Naive thymus-derived CD8-positive, alpha-beta T cell (primary cell): ENCODE data around the gene STMN3. TPM values are rescaled to one million over a fixed set of nuclear protein-coding genes. Genes with fewer than 3 reads are reported as not detected.
"Not testable (repeated sequence)": the region's sequence is repeated elsewhere in the genome, so short reads cannot be mapped to it uniquely, and the experiment has no call there.

Source experiments
- ATAC-seq, 2 donors: fragments of 150-1000 bp; cut with Tn5 transposase in 1 of 2; sonication (Bioruptor Pico), chemical (Tn5 transposase) in 1 of 2; 1 replicate in 1 of 2; 2 replicates in 1 of 2; pipeline ENCODE4 v1.10.0; 2021; ENCODE audit warnings: mild to moderate bottlenecking in 2 of 2, moderate library complexity in 2 of 2
- POLR2A ChIA-PET: fragments of 350-600 bp; sonication (Branson Sonifier 250); formaldehyde crosslinking; loops from one replicate; lab custom pipeline; 2021; ENCODE audit warnings: antibody characterized with exemption; lab: Charles Lee
- DNase-seq, 10 donors: peaks; one replicate each; pipeline versions ENCODE4 v3.0.0 to v3.0.0-alpha.2; 2020 to 2022
- H3K27ac Mint-ChIP-seq, 10 donors: one replicate each; pipeline ENCODE4 v1.8.0; 2020 to 2022; ENCODE audit warnings: mild to moderate bottlenecking in 10 of 10, mixed read lengths in 10 of 10, moderate library complexity in 4 of 10, inconsistent platforms in 1 of 10
- H3K27me3 Mint-ChIP-seq, 5 donors: one replicate each; pipeline ENCODE4 v1.8.0; 2021 to 2022; ENCODE audit warnings: mixed read lengths in 5 of 5
- H3K36me3 Mint-ChIP-seq, 3 donors: one replicate each; pipeline ENCODE4 v1.8.0; 2020 to 2022; ENCODE audit warnings: mixed read lengths in 3 of 3, mild to moderate bottlenecking in 2 of 3, inconsistent platforms in 1 of 3
- H3K4me1 Mint-ChIP-seq, 4 donors: one replicate each; pipeline ENCODE4 v1.8.0; 2021 to 2022; ENCODE audit warnings: mixed read lengths in 4 of 4
- H3K4me3 Mint-ChIP-seq, 10 donors: one replicate each; pipeline ENCODE4 v1.8.0; 2020 to 2022; ENCODE audit warnings: mild to moderate bottlenecking in 10 of 10, mixed read lengths in 10 of 10, moderate library complexity in 6 of 10, inconsistent platforms in 1 of 10
- H3K9me3 Mint-ChIP-seq, 9 donors: one replicate each; pipeline ENCODE4 v1.8.0; 2020 to 2022; ENCODE audit warnings: mixed read lengths in 9 of 9, mild to moderate bottlenecking in 3 of 9, inconsistent platforms in 1 of 9, moderate library complexity in 1 of 9
- polyA plus RNA-seq, 3 donors: library from polyadenylated mRNA; unstranded; fragments of 300-500 nt; fragmentation: Illumina TruSeq; gene quantifications; one replicate each; pipeline ENCODE4 v1.2.3, GENCODE V29; 2021
- total RNA-seq, 8 experiments: library from RNA in 2 of 8; stranded (reverse) in 2 of 8; gene quantifications; one replicate each; pipeline ENCODE4 v1.2.3 and lab custom pipeline; 2021 to 2026

The STMN3 gene
- total and polyA plus RNA-seq, 5 experiments from 2014 or later: 21.6 to 102 (median 35.4) TPM

DNA sequence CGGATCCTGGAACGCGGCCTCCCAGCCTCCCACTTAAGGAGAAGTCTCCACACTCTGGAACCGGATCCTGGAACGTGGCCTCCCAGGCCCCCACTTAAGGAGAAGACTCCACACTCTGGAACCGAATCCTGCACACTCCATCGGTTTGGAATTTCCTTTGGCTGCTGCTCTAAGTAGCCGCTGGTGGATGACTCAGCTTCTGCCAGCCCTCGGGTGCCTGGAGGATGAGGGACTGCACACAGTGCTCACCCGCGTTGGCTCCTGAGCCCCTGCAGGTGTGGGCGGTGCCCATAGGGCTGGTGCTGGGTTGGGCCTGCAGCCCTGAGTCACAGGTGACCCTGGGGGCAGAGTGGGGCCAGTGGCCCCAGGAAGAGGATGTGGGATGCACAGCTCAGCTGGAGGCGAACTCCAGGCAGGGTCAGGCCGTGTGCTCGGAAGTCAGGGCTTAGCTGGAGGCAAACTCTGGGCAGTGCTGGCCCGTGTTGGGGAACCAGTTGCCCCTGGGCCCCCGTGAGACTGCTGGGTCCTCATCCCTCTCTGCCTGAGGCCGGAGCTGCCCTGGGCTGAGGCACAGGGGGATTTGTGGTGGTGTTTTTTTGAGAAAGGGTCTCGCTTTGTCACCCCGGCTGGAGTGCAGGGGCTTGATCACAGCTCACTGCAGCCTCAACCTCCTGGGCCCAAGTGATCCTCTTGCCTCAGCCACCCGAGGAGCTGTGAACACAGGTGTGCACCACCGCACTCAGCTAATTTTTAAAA lies 29.3 kb upstream of the STMN3 start:
- Mint-ChIP-seq H3K27ac (no peak overlapping the region), H3K4me3 (no peak overlapping the region), H3K36me3 (peaks cover 0 to 3% (median 0%) of the 10 kb centered on the region in 3 donors), H3K4me1 (peaks cover 0 to 8% (median 6%) of the 10 kb centered on the region in 4 donors), H3K27me3 (peaks cover 0 to 1% (median 0%) of the 10 kb centered on the region in 5 donors), H3K9me3 (no peaks in the 10 kb centered on the region)
- ATAC-seq: no peak
- DNase-seq: no peak
- POLR2A ChIA-PET: no interaction called here

DNA sequence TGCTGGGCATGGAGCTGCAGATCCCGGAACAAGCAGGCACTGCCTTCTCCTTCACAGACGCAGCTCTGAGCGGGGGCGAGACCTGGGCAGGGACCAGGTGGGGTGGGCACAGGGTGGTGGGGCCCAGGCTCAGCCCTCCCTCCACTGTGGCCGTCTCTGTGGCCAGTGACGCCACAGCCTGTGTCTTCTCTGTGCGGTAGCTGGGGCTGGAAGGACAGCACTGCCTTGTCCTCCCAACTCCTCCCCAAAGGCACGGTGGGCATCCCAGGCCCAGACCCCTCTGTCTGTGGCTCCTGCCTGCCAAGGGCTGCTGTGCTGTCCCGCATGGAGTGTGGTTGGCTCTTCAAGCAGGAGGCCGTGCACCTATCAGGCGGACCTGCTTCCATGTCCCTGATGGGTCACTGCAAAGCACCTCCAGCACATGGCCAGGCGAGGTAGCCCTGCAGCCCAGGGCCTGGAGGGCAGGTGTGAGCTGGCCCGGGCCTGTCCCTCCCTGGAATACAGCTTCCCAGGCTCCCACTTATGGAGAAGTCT lies 28.5 kb upstream of the STMN3 start:
- peaks cover 0 to 4% (median 0%) of the 10 kb centered on the region in 3 donors for H3K36me3 Mint-ChIP-seq
- POLR2A ChIA-PET: interaction anchor here (0.6 kb wide), 1 partner anchor 9 kb away, joined by 11 read pairs; no protein-coding TSS in a partner anchor
- no peak overlapping the region for H3K27ac Mint-ChIP-seq

DNA sequence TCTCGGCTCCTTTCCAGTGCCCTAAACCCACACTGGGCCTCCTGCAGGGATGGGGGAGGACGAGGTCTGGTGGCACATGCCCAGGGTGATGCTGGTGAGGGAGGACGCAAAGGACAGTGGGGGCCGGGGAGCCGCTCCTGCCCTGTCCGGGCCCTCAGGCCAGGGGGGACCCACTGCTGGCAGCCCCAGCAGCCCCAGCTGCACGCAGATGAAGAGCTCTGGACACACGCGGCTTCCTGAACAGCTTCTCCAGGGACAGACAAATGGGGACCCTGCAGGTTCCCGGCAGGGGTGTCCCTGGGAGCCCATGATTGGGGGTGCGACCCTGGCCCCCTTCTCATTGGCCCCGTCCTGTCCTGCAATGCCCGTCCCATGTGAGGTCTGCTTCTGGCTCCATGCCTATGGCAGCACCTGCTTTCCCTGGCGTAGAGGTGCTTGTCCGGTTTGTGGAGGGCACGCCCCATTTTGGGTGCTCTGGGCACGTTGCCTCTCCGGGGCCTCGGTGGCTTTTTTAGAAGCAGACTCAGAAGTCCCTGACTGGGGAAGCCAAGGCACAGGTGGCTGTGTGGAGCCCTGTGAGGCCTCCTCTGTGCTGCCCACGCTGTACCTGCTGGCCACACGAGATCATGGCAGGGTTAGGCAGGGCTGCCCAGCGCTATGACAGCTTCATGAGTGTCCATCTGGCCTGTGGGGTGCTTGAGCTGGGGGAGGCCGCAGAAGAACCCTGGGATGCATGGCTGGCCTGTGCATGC lies 27.8 kb upstream of the STMN3 start:
- POLR2A ChIA-PET: no interaction called here
- peaks cover 0 to 8% (median 0%) of the 10 kb centered on the region in 3 donors for H3K36me3 Mint-ChIP-seq
- ATAC-seq (no peak), DNase-seq (no peak)
- no peaks in the 10 kb centered on the region for H3K9me3 Mint-ChIP-seq
- peaks cover 0 to 4% (median 2%) of the 10 kb centered on the region in 4 donors for H3K4me1 Mint-ChIP-seq
- peaks cover 0 to 1% (median 0%) of the 10 kb centered on the region in 5 donors for H3K27me3 Mint-ChIP-seq
- no peak overlapping the region for H3K4me3 Mint-ChIP-seq
- no peak overlapping the region for H3K27ac Mint-ChIP-seq

More for the DNA sequence above, 28.5 kb upstream of the STMN3 start:
- ATAC-seq (no peak), DNase-seq (no peak)
- Mint-ChIP-seq H3K4me3 (no peak overlapping the region), H3K4me1 (peaks cover 0 to 4% (median 4%) of the 10 kb centered on the region in 4 donors), H3K9me3 (no peaks in the 10 kb centered on the region), H3K27me3 (peaks cover 0 to 1% (median 0%) of the 10 kb centered on the region in 5 donors)

DNA sequence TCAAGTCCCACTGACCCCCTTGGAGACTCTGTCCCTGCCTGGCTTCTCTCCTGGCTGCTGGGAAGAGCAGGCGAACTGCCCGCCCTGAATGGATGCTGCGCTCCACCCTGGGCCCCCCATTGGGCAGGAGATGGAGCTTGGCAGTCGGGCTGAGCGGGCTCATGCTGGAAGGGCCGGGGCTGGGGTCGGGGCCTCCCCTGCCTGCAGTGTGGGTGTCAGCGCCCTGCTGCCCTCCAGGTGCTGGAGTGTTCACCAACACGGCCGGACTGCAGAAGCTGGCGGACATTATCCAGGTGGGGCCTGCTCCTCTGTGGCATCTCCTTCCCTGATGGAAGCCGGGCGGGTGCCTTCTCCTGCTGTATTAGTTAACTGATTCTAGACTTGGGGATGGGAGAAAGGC lies 27.2 kb upstream of the STMN3 start:
- peaks cover 0 to 4% (median 2%) of the 10 kb centered on the region in 4 donors for H3K4me1 Mint-ChIP-seq

DNA sequence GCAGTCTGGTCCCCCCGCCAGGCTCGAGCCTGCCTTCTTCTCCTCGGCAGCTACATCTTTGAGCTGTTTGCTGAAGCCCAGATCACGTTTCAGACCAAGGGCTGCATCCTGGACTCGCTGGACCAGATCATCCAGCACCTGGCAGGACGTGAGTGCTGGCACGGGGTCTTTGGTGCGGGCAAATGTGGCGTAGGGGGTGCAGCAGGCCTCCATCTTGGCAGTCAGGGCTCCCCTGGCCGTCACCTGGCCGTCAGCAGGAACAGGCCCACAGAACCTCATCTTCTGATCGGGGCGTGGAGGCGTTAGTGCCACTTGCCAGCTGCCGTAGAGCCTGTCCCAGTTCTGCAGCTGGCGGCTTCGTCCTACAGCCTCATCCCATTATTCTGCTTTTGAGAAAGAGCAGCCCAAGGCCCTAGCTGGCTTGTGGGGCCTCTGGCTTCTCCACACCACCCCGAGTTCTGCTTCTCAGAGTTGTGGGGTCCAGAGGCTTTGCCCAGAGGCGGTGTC lies 26.6 kb upstream of the STMN3 start:
- Mint-ChIP-seq H3K27me3 (peaks cover 0 to 1% (median 0%) of the 10 kb centered on the region in 5 donors), H3K4me1 (peaks cover 0 to 4% (median 2%) of the 10 kb centered on the region in 4 donors), H3K9me3 (no peaks in the 10 kb centered on the region), H3K4me3 (no peak overlapping the region), H3K36me3 (peaks cover 0 to 13% (median 0%) of the 10 kb centered on the region in 3 donors), H3K27ac (no peak overlapping the region)
- POLR2A ChIA-PET: no interaction called here
- ATAC-seq (no peak), DNase-seq (no peak)

More for the DNA sequence above, 27.2 kb upstream of the STMN3 start:
- Mint-ChIP-seq H3K27me3 (peaks cover 0 to 1% (median 0%) of the 10 kb centered on the region in 5 donors), H3K4me3 (no peak overlapping the region), H3K36me3 (peaks cover 0 to 13% (median 0%) of the 10 kb centered on the region in 3 donors), H3K27ac (peak overlapping the region in 1 of 10 donors; percentile 49), H3K9me3 (no peaks in the 10 kb centered on the region)
- ATAC-seq (no peak), DNase-seq (no peak)
- POLR2A ChIA-PET: no interaction called here

DNA sequence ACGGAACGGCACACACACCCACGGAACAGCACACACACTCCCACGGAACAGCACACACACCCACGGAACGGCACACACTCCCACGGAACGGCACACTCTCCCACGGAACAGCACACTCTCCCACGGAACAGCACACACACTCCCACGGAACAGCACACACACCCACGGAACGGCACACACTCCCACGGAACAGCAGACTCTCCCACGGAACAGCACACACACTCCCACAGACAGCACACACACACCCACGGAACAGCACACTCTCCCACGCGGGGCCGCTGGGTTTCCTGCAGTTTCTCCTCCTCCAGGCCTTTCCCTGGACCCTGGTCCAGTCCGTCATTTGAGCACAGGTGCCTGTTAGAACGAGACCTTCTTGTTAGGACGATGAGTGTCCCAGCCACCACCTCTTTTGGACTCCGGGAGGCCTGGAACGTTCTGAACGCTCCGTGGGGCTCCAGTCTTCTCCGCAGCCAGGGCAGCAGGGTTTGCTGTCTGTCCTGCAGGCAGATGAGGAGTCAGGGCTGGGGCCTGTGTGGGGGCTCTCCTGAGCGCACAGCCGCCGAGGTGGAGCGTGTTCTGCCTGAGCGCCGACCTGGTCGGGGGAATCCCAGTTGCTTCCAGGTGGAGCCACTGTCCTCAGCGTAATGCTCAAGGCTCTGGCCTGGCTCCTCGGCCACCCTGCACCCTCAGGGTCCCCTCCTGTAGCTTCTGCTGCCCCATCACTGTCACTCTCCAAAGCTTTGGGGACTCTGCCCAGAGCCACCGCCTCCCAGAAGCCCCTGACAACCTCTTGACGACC lies 25.6 kb upstream of the STMN3 start:
- POLR2A ChIA-PET: no interaction called here
- Mint-ChIP-seq H3K9me3 (no peaks in the 10 kb centered on the region), H3K27ac (no peak overlapping the region), H3K36me3 (peaks cover 0 to 13% (median 2%) of the 10 kb centered on the region in 3 donors), H3K4me3 (no peak overlapping the region), H3K27me3 (peaks cover 0 to 1% (median 0%) of the 10 kb centered on the region in 5 donors), H3K4me1 (peaks cover 0 to 4% (median 1%) of the 10 kb centered on the region in 4 donors)
- ATAC-seq: no peak
- no peak for DNase-seq

DNA sequence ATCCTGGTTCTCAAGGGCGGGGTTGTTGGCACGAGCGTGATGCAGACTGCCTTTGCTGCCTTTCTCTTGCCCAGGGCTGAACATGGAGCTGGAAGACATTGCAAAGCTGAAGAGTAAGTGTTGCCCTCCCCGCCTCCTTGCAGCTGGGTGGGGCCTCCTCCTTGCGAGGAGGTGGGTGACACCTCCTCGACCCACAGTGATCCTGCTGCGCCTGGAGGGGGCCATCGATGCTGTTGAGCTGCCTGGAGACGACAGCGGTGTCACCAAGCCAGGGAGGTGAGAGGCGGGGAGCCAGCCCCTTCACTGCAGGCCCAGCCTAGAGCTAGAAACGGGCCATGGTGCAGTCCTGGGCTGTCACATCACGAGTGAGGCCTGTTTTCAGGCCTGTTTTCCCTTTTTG lies 24.8 kb upstream of the STMN3 start:
- Mint-ChIP-seq H3K4me1 (peaks cover 0 to 1% (median 0%) of the 10 kb centered on the region in 4 donors), H3K9me3 (no peaks in the 10 kb centered on the region), H3K27me3 (peaks cover 0 to 1% (median 0%) of the 10 kb centered on the region in 5 donors), H3K27ac (no peak overlapping the region), H3K4me3 (no peak overlapping the region), H3K36me3 (peaks cover 0 to 13% (median 2%) of the 10 kb centered on the region in 3 donors)
- DNase-seq (no peak), ATAC-seq (no peak)
- POLR2A ChIA-PET: no interaction called here

DNA sequence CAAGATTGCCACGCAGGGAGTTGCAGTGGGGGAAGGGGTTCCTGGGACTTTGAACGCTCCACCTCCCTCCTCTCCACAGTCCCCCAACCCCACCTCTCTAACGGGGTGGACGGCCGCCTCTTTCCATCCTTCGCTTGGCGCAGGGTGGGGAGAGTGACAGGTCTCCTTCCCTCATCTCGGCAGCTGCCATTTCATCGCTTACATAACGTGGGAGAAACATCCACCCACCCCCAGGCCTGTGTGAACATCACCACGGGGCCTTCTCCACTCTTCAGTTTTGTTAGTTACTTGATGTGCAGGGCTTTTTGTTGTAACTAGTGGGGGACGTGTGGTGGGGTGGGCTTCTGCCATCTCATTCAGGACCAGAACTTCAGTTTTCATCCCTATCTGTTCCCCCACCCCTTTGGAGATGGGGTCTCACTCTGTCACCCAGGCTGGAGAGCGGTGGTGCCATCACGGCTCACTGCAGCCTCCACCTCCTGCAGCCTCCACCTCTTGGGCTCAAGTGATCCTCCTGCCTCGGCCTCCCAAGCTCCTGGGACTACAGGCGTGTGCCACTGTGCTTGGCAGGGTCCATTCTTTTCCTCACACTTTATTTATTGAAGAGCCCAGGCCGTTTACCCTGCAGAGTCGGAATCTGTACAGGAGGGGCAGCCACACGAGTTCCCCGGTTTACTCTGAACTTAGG lies 22.6 kb upstream of the STMN3 start:
- no peaks in the 10 kb centered on the region for H3K9me3 Mint-ChIP-seq
- ATAC-seq (no peak), DNase-seq (no peak)
- H3K4me3 Mint-ChIP-seq: no peak overlapping the region
- peak overlapping the region in 1 of 10 donors; percentile 70 for H3K27ac Mint-ChIP-seq
- H3K4me1 Mint-ChIP-seq: peaks cover 0 to 1% (median 0%) of the 10 kb centered on the region in 4 donors
- H3K27me3 Mint-ChIP-seq: peaks cover 0 to 1% (median 0%) of the 10 kb centered on the region in 5 donors
- peaks cover 0 to 15% (median 2%) of the 10 kb centered on the region in 3 donors for H3K36me3 Mint-ChIP-seq
- POLR2A ChIA-PET: interaction anchor here (1.0 kb wide), 1 partner anchor 23 kb away, joined by 3 read pairs; no protein-coding TSS in a partner anchor

DNA sequence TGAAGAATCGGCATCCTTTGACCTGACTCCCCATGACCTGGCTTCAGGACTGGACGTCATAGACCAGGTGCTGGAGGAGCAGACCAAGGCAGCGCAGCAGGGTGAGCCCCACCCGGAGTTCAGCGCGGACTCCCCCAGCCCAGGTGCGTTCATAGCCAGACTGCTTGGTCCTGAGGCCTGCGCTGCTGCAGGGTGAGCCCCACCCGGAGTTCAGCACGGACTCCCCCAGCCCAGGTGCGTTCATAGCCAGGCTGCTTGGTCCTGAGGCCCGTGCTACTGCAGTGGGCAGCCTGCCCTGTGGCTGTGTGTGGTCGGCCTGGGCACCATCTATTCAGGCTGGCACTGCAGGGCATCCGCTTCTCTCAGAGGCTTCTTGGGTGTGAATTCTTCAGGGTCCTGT lies 20.7 kb upstream of the STMN3 start:
- no peak for ATAC-seq
- Mint-ChIP-seq H3K9me3 (no peaks in the 10 kb centered on the region), H3K27me3 (peaks cover 0 to 1% (median 0%) of the 10 kb centered on the region in 5 donors), H3K27ac (no peak overlapping the region), H3K36me3 (peaks cover 0 to 18% (median 2%) of the 10 kb centered on the region in 3 donors), H3K4me3 (no peak overlapping the region), H3K4me1 (no peaks in the 10 kb centered on the region)
- POLR2A ChIA-PET: no interaction called here
- DNase-seq: no peak

DNA sequence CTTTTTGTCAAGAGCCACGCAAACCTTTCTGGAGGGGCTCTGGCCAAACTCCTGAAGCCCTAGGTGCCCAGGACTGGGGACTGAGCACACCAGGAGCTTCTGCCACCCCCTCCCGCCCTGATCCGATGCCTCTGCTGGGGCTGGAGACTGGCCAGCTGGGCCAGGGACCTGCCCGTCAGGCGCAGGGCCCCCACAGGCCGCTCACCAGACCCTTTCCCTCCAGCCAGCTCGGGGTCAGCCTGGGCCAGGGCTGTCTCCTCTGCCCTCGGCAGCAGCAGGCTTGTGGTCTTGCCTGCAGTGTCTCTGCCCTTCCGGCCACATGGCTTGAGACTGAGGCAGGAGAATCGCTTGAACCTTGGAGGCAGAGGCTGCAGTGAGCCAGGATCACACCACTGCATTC lies 19.4 kb upstream of the STMN3 start:
- Mint-ChIP-seq H3K4me3 (no peak overlapping the region), H3K9me3 (no peaks in the 10 kb centered on the region), H3K27me3 (no peaks in the 10 kb centered on the region), H3K27ac (no peak overlapping the region), H3K4me1 (peaks cover 0 to 6% (median 0%) of the 10 kb centered on the region in 4 donors), H3K36me3 (peaks cover 0 to 27% (median 6%) of the 10 kb centered on the region in 3 donors)
- no peak for DNase-seq
- POLR2A ChIA-PET: interaction anchor here (0.6 kb wide), 2 partner anchors 9 to 176 kb away, joined by 3 to 11 read pairs; no protein-coding TSS in a partner anchor
- no peak for ATAC-seq

DNA sequence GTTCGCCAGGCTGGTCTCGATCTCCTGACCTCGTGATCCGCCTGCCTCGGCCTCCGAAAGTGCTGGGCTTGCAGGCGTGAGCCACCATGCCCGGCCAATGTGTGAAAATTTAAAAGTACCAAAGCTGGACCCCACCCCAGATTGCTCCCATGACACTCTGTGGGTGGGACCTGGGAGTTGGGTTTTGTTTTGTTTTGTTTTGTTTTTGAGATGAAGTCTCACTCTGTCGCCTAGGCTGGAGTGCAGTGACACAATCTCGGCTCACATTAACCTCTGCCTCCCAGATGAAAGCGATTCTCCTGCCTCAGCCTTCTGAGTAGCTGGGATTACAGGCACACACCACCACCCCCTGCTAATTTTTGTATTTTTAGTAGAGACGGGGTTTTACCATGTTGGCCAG lies 18.5 kb upstream of the STMN3 start:
- H3K27ac Mint-ChIP-seq, H3K9me3 Mint-ChIP-seq, H3K4me1 Mint-ChIP-seq, ATAC-seq, POLR2A ChIA-PET, H3K4me3 Mint-ChIP-seq, DNase-seq, H3K27me3 Mint-ChIP-seq: not testable (repeated sequence)
- H3K36me3 Mint-ChIP-seq: peaks cover 0 to 31% (median 6%) of the 10 kb centered on the region in 3 donors
